Breast epithelium (tissue), 4 donors: Measurements from ENCODE around the gene SRL. TPM values are rescaled to one million over a fixed set of nuclear protein-coding genes. Genes with fewer than 3 reads are reported as not detected.
A peak's percentile ranks its signal among the peaks of the same experiment; 100 is the strongest.
"Not testable (repeated sequence)": the region's sequence is repeated elsewhere in the genome, so short reads cannot be mapped to it uniquely, and the experiment has no call there.

Source experiments
- DNase-seq, 2 donors: peaks; one replicate each; pipeline ENCODE4 v3.0.0-alpha.2; 2019; ENCODE audit warnings: low spot score in 2 of 2
- H3K27ac ChIP-seq, 2 donors: fragments of 200-600 bp; sonication (generic) in 1 of 2; one replicate each; pipeline ENCODE4 v1.5.1; 2016 to 2019; ENCODE audit warnings: mild to moderate bottlenecking in 1 of 2
- H3K27me3 ChIP-seq, 2 donors: fragments of 200-600 bp; sonication (generic) in 1 of 2; one replicate each; pipeline versions ENCODE4 v1.5.1 to v1.6.0; 2017 to 2019; ENCODE audit warnings: control low read depth in 1 of 2, mild to moderate bottlenecking in 1 of 2
- H3K36me3 ChIP-seq: fragments of 200-600 bp; one replicate; pipeline ENCODE4 v1.5.1; 2019
- H3K4me1 ChIP-seq, 2 donors: fragments of 200-600 bp; sonication (generic); one replicate each; pipeline ENCODE4 v1.5.1; 2016 to 2019; ENCODE audit warnings: control low read depth in 1 of 2
- H3K4me3 ChIP-seq, 3 donors: fragments of 200-600 bp; sonication (generic); 1 replicate in 2 of 3; 2 replicates in 1 of 3; pipeline ENCODE4 v1.5.1; 2016 to 2019; ENCODE audit warnings: mild to moderate bottlenecking in 3 of 3, moderate library complexity in 2 of 3
- H3K9me3 ChIP-seq, 2 donors: fragments of 200-600 bp; sonication (generic) in 1 of 2; one replicate each; pipeline ENCODE4 v1.5.1; 2016 to 2019; ENCODE audit warnings: control low read depth in 1 of 2
- CTCF ChIP-seq, 3 donors: fragments of 450-650 bp; IDR thresholded peaks; one replicate each; pipeline ENCODE4 v1.5.1; 2016 to 2017; ENCODE audit warnings: antibody characterized with exemption in 3 of 3, mild to moderate bottlenecking in 3 of 3, moderate library complexity in 3 of 3
- POLR2A ChIP-seq: fragments of 450-650 bp; IDR thresholded peaks from one replicate; pipeline ENCODE4 v1.6.1; 2016; ENCODE audit warnings: antibody characterized with exemption, mild to moderate bottlenecking, moderate library complexity
- POLR2AphosphoS5 ChIP-seq, 3 donors: sonication (generic); formaldehyde crosslinking; IDR thresholded peaks; one replicate each; pipeline ENCODE4 v1.6.1; 2017; ENCODE audit warnings: antibody characterized with exemption in 3 of 3
- intact Hi-C: fragments of 100-400 bp; cut with DNase I; formaldehyde crosslinking; loops from one replicate; pipeline ENCODE4 v1.15.1; 2023; ENCODE audit warnings: low total_unique reads
- total RNA-seq, 3 donors: library from RNA; depleted of rRNA; stranded (reverse); fragments of >200 nt; gene quantifications; one replicate each; pipeline ENCODE4 v1.1.0, GENCODE V29; 2016

The SRL gene
- total RNA-seq, 3 donors from 2014 or later, result 0.32 to 0.98 (median 0.44) TPM

GRCh38 chr16:4158143-4159093, 83.5 kb downstream of the SRL start:
- H3K27me3 ChIP-seq, result no peaks in the 10 kb centered on the region
- intact Hi-C loops, result no loop called here
- no peaks in the 10 kb centered on the region for H3K4me1 ChIP-seq
- TF ChIP-seq CTCF (IDR thresholded peaks at IDR 0.05) (no peak), POLR2AphosphoS5 (IDR thresholded peaks at IDR 0.05) (no peak), POLR2A (no peak)
- no peaks in the 10 kb centered on the region for H3K36me3 ChIP-seq
- H3K4me3 ChIP-seq, result no peak overlapping the region
- H3K27ac ChIP-seq, result no peak overlapping the region
- no peaks in the 10 kb centered on the region for H3K9me3 ChIP-seq
- DNase-seq, result no peak

GRCh38 chr16:4157376-4157825, 84.5 kb downstream of the SRL start:
- H3K4me1 ChIP-seq, result no peaks in the 10 kb centered on the region

GRCh38 chr16:4156503-4156902, 85.4 kb downstream of the SRL start:
- H3K27ac ChIP-seq, H3K9me3 ChIP-seq, H3K4me1 ChIP-seq, DNase-seq, H3K36me3 ChIP-seq, H3K4me3 ChIP-seq, intact Hi-C loops, H3K27me3 ChIP-seq: not testable (repeated sequence)

More at GRCh38 chr16:4157376-4157825, 84.5 kb downstream of the SRL start:
- Histone ChIP-seq H3K27me3 (no peaks in the 10 kb centered on the region), H3K36me3 (no peaks in the 10 kb centered on the region), H3K4me3 (no peak overlapping the region), H3K9me3 (no peaks in the 10 kb centered on the region), H3K27ac (no peak overlapping the region)
- TF ChIP-seq CTCF (IDR thresholded peaks at IDR 0.05), result no peak
- TF ChIP-seq POLR2AphosphoS5 (IDR thresholded peaks at IDR 0.05), result no peak
- TF ChIP-seq POLR2A, result no peak
- no peak for DNase-seq
- intact Hi-C loops, result no loop called here

- H3K27ac ChIP-seq, H3K4me1 ChIP-seq, H3K4me3 ChIP-seq, H3K36me3 ChIP-seq, DNase-seq, H3K9me3 ChIP-seq, intact Hi-C loops, H3K27me3 ChIP-seq: not testable (repeated sequence)
Observed at GRCh38 chr16:4153364-4153763, 88.5 kb downstream of the SRL start.

GRCh38 chr16:4152267-4152666, 89.6 kb downstream of the SRL start:
- H3K27me3 ChIP-seq, result no peaks in the 10 kb centered on the region

More at GRCh38 chr16:4152267-4152666, 89.6 kb downstream of the SRL start:
- H3K4me3 ChIP-seq, result no peak overlapping the region
- H3K9me3 ChIP-seq, result no peaks in the 10 kb centered on the region
- H3K36me3 ChIP-seq, result no peaks in the 10 kb centered on the region
- no peak for DNase-seq
- H3K27ac ChIP-seq, result peak overlapping the region in 1 of 2 donors; percentile 38
- H3K4me1 ChIP-seq, result no peaks in the 10 kb centered on the region
- intact Hi-C loops, result no loop called here
- TF ChIP-seq CTCF (IDR thresholded peaks at IDR 0.05) (no peak), POLR2A (no peak), POLR2AphosphoS5 (IDR thresholded peaks at IDR 0.05) (no peak)
